OCI-LY7 (cell line): ENCODE results near the gene LCN2. TPM values are rescaled to one million over a fixed set of nuclear protein-coding genes. Genes with fewer than 3 reads are reported as not detected.

ENCODE experiments used
- Bru-seq: library from RNA; stranded (reverse); fragments of 400-500 nt; gene quantifications from one replicate; lab custom pipeline; 2021; lab: Mats Ljungman, UMichigan
- BruChase-seq, 2 experiments: library from RNA; stranded (reverse); fragments of 400-500 nt; gene quantifications; one replicate each; lab custom pipeline; 2021; lab: Mats Ljungman, UMichigan
- BruUV-seq: library from RNA; stranded (reverse); fragments of 400-500 nt; replicated peaks from 2 replicates; lab custom pipeline; 2021; lab: Mats Ljungman, UMichigan
- CTCF ChIA-PET: fragments of 300-600 bp; sonication (Branson Sonifier 250); formaldehyde crosslinking; loops from one replicate; lab custom pipeline; 2022; ENCODE audit warnings: antibody characterized with exemption; ENCODE audit not compliant: unreplicated experiment; lab: Charles Lee
- POLR2A ChIA-PET: fragments of 300-600 bp; sonication (Branson Sonifier 250); formaldehyde crosslinking; loops from one replicate; lab custom pipeline; 2022; ENCODE audit warnings: antibody characterized with exemption; lab: Charles Lee
- DNase-seq: peaks from one replicate; pipeline ENCODE4 v3.0.0-alpha.2; 2015; ENCODE audit warnings: low spot score
- H2AFZ ChIP-seq: fragments of 200-600 bp; sonication (generic), shearing (Covaris generic); 2 replicates; pipeline ENCODE4 v1.6.1; 2014; ENCODE audit warnings: mild to moderate bottlenecking, antibody characterized with exemption, low read length, moderate library complexity
- H3K27ac ChIP-seq: fragments of 200-600 bp; sonication (generic); 2 replicates; pipeline ENCODE4 v1.5.1; 2014; ENCODE audit warnings: mixed run types, low read depth, mild to moderate bottlenecking, moderate library complexity, low read length, inconsistent platforms; ENCODE audit not compliant: poor library complexity, severe bottlenecking
- H3K36me3 ChIP-seq: fragments of 200-600 bp; sonication (generic); 2 replicates; pipeline ENCODE4 v1.6.1; 2014; ENCODE audit warnings: mild to moderate bottlenecking, antibody characterized with exemption, low read length, moderate library complexity, mixed read lengths; ENCODE audit not compliant: insufficient read depth
- H3K4me1 ChIP-seq: fragments of 200-600 bp; sonication (generic); 2 replicates; pipeline ENCODE4 v1.5.1; 2014; ENCODE audit warnings: mild to moderate bottlenecking, low read length; ENCODE audit not compliant: insufficient read depth, poor library complexity, severe bottlenecking
- H3K4me2 ChIP-seq: fragments of 200-600 bp; sonication (generic); 2 replicates; pipeline ENCODE4 v1.6.1; 2014; ENCODE audit warnings: mild to moderate bottlenecking, low read length
- H3K4me3 ChIP-seq: fragments of 200-600 bp; sonication (generic); 2 replicates; pipeline ENCODE4 v1.5.1; 2014; ENCODE audit warnings: mild to moderate bottlenecking, low read depth, low read length; ENCODE audit not compliant: poor library complexity, severe bottlenecking
- H3K79me2 ChIP-seq: fragments of 200-600 bp; sonication (generic); 2 replicates; pipeline ENCODE4 v1.6.1; 2016; ENCODE audit warnings: low read depth, mild to moderate bottlenecking, low read length, moderate library complexity, mixed read lengths; ENCODE audit not compliant: insufficient read depth
- H3K9me2 ChIP-seq: fragments of 200-600 bp; sonication (generic); 2 replicates; pipeline ENCODE4 v1.6.1; 2016; ENCODE audit warnings: mild to moderate bottlenecking, low read length, mixed read lengths; ENCODE audit not compliant: insufficient read depth
- H3K9me3 ChIP-seq: fragments of 200-600 bp; sonication (generic); 2 replicates; pipeline ENCODE4 v1.6.1; 2014; ENCODE audit warnings: mild to moderate bottlenecking, mixed run types, low read length, mixed read lengths
- H4K20me1 ChIP-seq: fragments of 200-600 bp; sonication (generic); 2 replicates; pipeline ENCODE4 v1.6.1; 2014; ENCODE audit warnings: mild to moderate bottlenecking, antibody characterized with exemption, low read length, moderate library complexity, mixed read lengths; ENCODE audit not compliant: insufficient read depth
- CTCF ChIP-seq: fragments of 200-600 bp; sonication (generic); conservative IDR thresholded peaks from 2 replicates; pipeline ENCODE4 v1.5.1; 2014; ENCODE audit warnings: mild to moderate bottlenecking, antibody characterized with exemption, low read length, moderate library complexity, mixed read lengths
- EZH2phosphoT487 ChIP-seq: fragments of 200-600 bp; sonication (generic); IDR thresholded peaks from 2 replicates; pipeline ENCODE4 v1.6.1; 2018; ENCODE audit warnings: low read depth, borderline replicate concordance, mild to moderate bottlenecking, mixed run types, antibody characterized with exemption, low read length, moderate library complexity, mixed read lengths
- intact Hi-C: fragments of 100-400 bp; cut with micrococcal nuclease; formaldehyde crosslinking; loops from one replicate; pipeline ENCODE4 v1.10.0; 2022; ENCODE audit not compliant: unreplicated experiment
- long read RNA-seq: library from polyadenylated mRNA; stranded (forward); transcript quantifications from one replicate; pipeline ENCODE4 v2.0.0, GENCODE V29; 2022
- total RNA-seq, 2 experiments: library from RNA; depleted of rRNA in 1 of 2; stranded (reverse); fragments of >200 nt in 1 of 2; shearing (Covaris generic) in 1 of 2; gene quantifications; 2 replicates each; pipeline ENCODE4 v1.2.3, GENCODE V29; 2014 to 2022

Gene LCN2
- total RNA-seq (2014; rRNA removed; shearing (Covaris generic)) (not detected in 2 replicates), total RNA-seq (2022) (not detected in 2 replicates), Bru-seq, nascent RNA (not detected), BruChase-seq, experiment 1, labeled RNA remaining after a 6-hour chase (percentile 18 among the genes with signal in this experiment), BruChase-seq, experiment 2, labeled RNA remaining after a 2-hour chase (percentile 14 among the genes with signal in this experiment)
- long read RNA-seq, result 0 reads

- no peaks in the 10 kb centered on the region for H3K9me2 ChIP-seq
- POLR2A ChIA-PET, result no interaction called here
- H3K36me3 ChIP-seq, result no peaks in the 10 kb centered on the region
- TF ChIP-seq CTCF (no peak), EZH2phosphoT487 (no peak)
- no peak within 1 kb of the TSS for H3K27ac ChIP-seq
- no peaks in the 10 kb centered on the region for H4K20me1 ChIP-seq
- no peaks in the 10 kb centered on the region for H3K4me1 ChIP-seq
- no peaks in the 10 kb centered on the region for H3K9me3 ChIP-seq
- BruUV-seq, result no TSS peak
- no peak within 1 kb of the TSS for H3K4me3 ChIP-seq
- no peak within 1 kb of the TSS for H3K4me2 ChIP-seq
- DNase-seq, result no peak
- H2AFZ ChIP-seq, result no peak within 1 kb of the TSS
- no peaks in the 10 kb centered on the region for H3K79me2 ChIP-seq
- CTCF ChIA-PET, result no interaction called here
- intact Hi-C loops, result no loop called here
These were observed at the start of gene LCN2 for GRCh38 chr9:128149001-128149701. LCN2 (plus strand) TSS chr9:128149453; CDS start chr9:128149526, 73 bp downstream.

GRCh38 chr9:128099932-128100491 is 49.2 kb upstream of the LCN2 start:
- intact Hi-C loops, result no loop called here
- Histone ChIP-seq H3K79me2 (peaks cover 22% of the 10 kb centered on the region), H3K27ac (no peak overlapping the region), H3K9me2 (no peaks in the 10 kb centered on the region), H3K4me3 (no peak overlapping the region), H4K20me1 (no peaks in the 10 kb centered on the region; the same call in 1 of the 2 replicates), H3K4me1 (peaks cover 6% of the 10 kb centered on the region), H3K4me2 (no peak overlapping the region), H3K9me3 (no peaks in the 10 kb centered on the region), H2AFZ (no peak overlapping the region), H3K36me3 (peaks cover 59% of the 10 kb centered on the region)
- TF ChIP-seq EZH2phosphoT487, result no peak
- no peak for TF ChIP-seq CTCF
- DNase-seq, result no peak
- CTCF ChIA-PET, result interaction anchor here (0.6 kb wide), 1 partner anchor 252 kb away, joined by 8 read pairs; no protein-coding TSS in a partner anchor
- POLR2A ChIA-PET, result interaction anchor here (1.9 kb wide), 1 partner anchor 11 kb away, joined by 5 read pairs; no protein-coding TSS in a partner anchor
- BruUV-seq, result no TSS peak
